Measurements from ENCODE around the gene FER.

Gene FER

DNA sequence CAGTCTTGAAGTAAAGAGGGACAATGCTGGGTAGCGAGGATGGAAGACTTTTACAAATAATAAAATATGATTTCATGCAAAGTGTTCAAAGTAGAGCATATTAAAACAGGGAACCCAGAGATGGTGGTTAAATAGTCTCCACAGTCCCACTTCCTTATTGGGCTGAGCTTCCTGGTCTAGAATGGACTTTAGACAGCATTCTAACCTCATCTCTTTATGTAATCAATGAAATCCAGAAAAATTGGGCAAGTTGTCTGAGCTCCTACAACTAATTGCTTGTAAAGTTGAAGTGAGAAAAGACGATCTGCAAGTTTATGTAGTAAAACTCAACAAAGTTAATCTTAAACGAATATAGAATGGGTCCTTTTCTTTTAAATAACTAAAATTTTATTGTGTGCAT lies 333.2 kb downstream of the FER start:
- no peak for TF ChIP-seq EZH2phosphoT487 (conservative IDR thresholded peaks at IDR 0.05; ENCODE audit: low read length)
- TF ChIP-seq, protein P1, sequence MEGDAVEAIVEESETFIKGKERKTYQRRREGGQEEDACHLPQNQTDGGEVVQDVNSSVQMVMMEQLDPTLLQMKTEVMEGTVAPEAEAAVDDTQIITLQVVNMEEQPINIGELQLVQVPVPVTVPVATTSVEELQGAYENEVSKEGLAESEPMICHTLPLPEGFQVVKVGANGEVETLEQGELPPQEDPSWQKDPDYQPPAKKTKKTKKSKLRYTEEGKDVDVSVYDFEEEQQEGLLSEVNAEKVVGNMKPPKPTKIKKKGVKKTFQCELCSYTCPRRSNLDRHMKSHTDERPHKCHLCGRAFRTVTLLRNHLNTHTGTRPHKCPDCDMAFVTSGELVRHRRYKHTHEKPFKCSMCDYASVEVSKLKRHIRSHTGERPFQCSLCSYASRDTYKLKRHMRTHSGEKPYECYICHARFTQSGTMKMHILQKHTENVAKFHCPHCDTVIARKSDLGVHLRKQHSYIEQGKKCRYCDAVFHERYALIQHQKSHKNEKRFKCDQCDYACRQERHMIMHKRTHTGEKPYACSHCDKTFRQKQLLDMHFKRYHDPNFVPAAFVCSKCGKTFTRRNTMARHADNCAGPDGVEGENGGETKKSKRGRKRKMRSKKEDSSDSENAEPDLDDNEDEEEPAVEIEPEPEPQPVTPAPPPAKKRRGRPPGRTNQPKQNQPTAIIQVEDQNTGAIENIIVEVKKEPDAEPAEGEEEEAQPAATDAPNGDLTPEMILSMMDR (IDR thresholded peaks at IDR 0.05; ENCODE audit: insufficient read depth, low read length, poor library complexity, severe bottlenecking) = no peak
- H3K9ac ChIP-seq (ENCODE audit: low read length) = no peak overlapping the region
- H3K79me2 ChIP-seq (ENCODE audit: insufficient read depth, low read length) = no peaks in the 10 kb centered on the region
- H4K20me1 ChIP-seq (ENCODE audit: low read depth, low read length) = no peaks in the 10 kb centered on the region
- H3K4me3 ChIP-seq (ENCODE audit: insufficient read depth, low read length, poor library complexity, severe bottlenecking) = no peak overlapping the region
- H3K27ac ChIP-seq (ENCODE audit: low read depth, low read length) = no peak overlapping the region
- H3K27me3 ChIP-seq (ENCODE audit: low read length) = no peaks in the 10 kb centered on the region
- no peak overlapping the region for H2AFZ ChIP-seq (ENCODE audit: low read depth, low read length, severe bottlenecking)
- no peaks in the 10 kb centered on the region; the same call in 1 of the 2 replicates for H3F3A ChIP-seq (ENCODE audit: insufficient read depth)
- no peak overlapping the region for H3K4me2 ChIP-seq (ENCODE audit: low read depth, low read length, poor library complexity, severe bottlenecking)
- H3K9me3 ChIP-seq (ENCODE audit: insufficient read depth, low read length) = no peaks in the 10 kb centered on the region
- no peaks in the 10 kb centered on the region for H3K9me2 ChIP-seq (replicated peaks; ENCODE audit: insufficient read depth, low read length)
- H3K36me3 ChIP-seq (ENCODE audit: low read length) = no peaks in the 10 kb centered on the region

DNA sequence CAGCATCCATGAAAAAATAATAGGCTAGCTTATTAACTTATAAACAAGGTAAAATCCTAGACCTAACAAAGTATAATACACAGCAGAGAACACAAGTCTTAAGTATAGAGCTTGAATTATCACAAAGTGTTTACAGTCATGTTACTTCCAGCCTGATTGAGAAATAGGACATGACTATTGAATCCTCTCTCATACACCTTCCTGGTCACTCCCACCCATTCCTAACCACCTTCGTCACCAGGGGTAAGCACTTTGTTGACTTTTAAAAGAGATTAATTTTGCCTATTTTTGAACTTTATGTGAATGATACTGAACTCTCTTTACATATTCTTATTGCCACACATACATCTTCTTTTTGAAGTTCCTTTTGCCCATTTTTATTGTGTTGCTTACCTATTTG lies 336.2 kb downstream of the FER start:
- no peaks in the 10 kb centered on the region for H3K27me3 ChIP-seq (ENCODE audit: low read length)
- no peaks in the 10 kb centered on the region; the same call in 1 of the 2 replicates for H3F3A ChIP-seq (ENCODE audit: insufficient read depth)
- TF ChIP-seq, protein P1 (IDR thresholded peaks at IDR 0.05; ENCODE audit: insufficient read depth, low read length, poor library complexity, severe bottlenecking) = no peak
- TF ChIP-seq EZH2phosphoT487 (conservative IDR thresholded peaks at IDR 0.05; ENCODE audit: low read length) = no peak
- no peaks in the 10 kb centered on the region for H4K20me1 ChIP-seq (ENCODE audit: low read depth, low read length)
- no peaks in the 10 kb centered on the region for H3K79me2 ChIP-seq (ENCODE audit: insufficient read depth, low read length)
- H3K4me2 ChIP-seq (ENCODE audit: low read depth, low read length, poor library complexity, severe bottlenecking) = no peak overlapping the region
- H3K9ac ChIP-seq (ENCODE audit: low read length) = no peak overlapping the region
- H3K36me3 ChIP-seq (ENCODE audit: low read length) = peaks cover 2% of the 10 kb centered on the region; the same call in 1 of the 2 replicates
- no peaks in the 10 kb centered on the region for H3K9me3 ChIP-seq (ENCODE audit: insufficient read depth, low read length)
- H2AFZ ChIP-seq (ENCODE audit: low read depth, low read length, severe bottlenecking) = no peak overlapping the region
- no peak overlapping the region for H3K27ac ChIP-seq (ENCODE audit: low read depth, low read length)
- no peak overlapping the region for H3K4me3 ChIP-seq (ENCODE audit: insufficient read depth, low read length, poor library complexity, severe bottlenecking)
- H3K9me2 ChIP-seq (replicated peaks; ENCODE audit: insufficient read depth, low read length) = no peaks in the 10 kb centered on the region

DNA sequence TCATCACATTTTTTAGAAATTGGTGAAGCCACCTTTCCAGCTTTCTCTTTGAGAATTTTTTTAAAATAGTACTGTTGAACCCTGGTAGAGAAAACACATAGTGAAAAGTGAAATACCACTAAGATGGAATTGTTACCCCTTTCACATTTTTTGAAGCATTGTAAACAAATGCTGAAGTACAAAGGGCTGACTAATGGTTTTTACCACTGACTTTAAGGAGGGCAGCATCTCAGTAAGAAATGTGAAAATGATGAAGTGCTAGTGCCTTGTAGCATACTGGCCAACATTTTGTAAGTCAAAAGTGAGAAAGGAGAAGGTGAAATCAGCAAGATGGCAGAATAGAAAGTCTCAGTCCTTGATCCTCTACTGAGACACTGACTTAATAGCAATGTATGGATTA lies 341.5 kb downstream of the FER start:
- no peaks in the 10 kb centered on the region for H4K20me1 ChIP-seq (ENCODE audit: low read depth, low read length)
- TF ChIP-seq, protein P1 (IDR thresholded peaks at IDR 0.05; ENCODE audit: insufficient read depth, low read length, poor library complexity, severe bottlenecking) = no peak
- no peak for TF ChIP-seq EZH2phosphoT487 (conservative IDR thresholded peaks at IDR 0.05; ENCODE audit: low read length)
- H3F3A ChIP-seq (ENCODE audit: insufficient read depth) = no peaks in the 10 kb centered on the region
- H3K9ac ChIP-seq (ENCODE audit: low read length) = no peak overlapping the region
- H3K36me3 ChIP-seq (ENCODE audit: low read length) = peaks cover 2% of the 10 kb centered on the region; the same call in 1 of the 2 replicates
- no peaks in the 10 kb centered on the region for H3K27me3 ChIP-seq (ENCODE audit: low read length)
- no peaks in the 10 kb centered on the region for H3K79me2 ChIP-seq (ENCODE audit: insufficient read depth, low read length)
- no peaks in the 10 kb centered on the region for H3K9me3 ChIP-seq (ENCODE audit: insufficient read depth, low read length)
- no peak overlapping the region for H2AFZ ChIP-seq (ENCODE audit: low read depth, low read length, severe bottlenecking)
- no peaks in the 10 kb centered on the region for H3K9me2 ChIP-seq (replicated peaks; ENCODE audit: insufficient read depth, low read length)
- H3K27ac ChIP-seq (ENCODE audit: low read depth, low read length) = no peak overlapping the region
- no peak overlapping the region for H3K4me3 ChIP-seq (ENCODE audit: insufficient read depth, low read length, poor library complexity, severe bottlenecking)
- no peak overlapping the region for H3K4me2 ChIP-seq (ENCODE audit: low read depth, low read length, poor library complexity, severe bottlenecking)

Measured in SU-DHL-6 (cell line).